Neural progenitor cell (in vitro differentiated cells): ENCODE measurements around the gene ZMIZ1. TPM values are rescaled to one million over a fixed set of nuclear protein-coding genes. Genes with fewer than 3 reads are reported as not detected.

Source experiments
- DNase-seq: peaks from one replicate; pipeline ENCODE4 v3.0.0-alpha.2; 2016; ENCODE audit warnings: low spot score
- H2AFZ ChIP-seq: fragments of 200-600 bp; sonication (generic); replicated peaks from 2 replicates; pipeline ENCODE4 v1.6.1; 2016; ENCODE audit warnings: antibody characterized with exemption
- H3F3A ChIP-seq: fragments of 200-600 bp; sonication (generic); 2 replicates; pipeline ENCODE4 v1.6.1; 2016; ENCODE audit warnings: antibody characterized with exemption, low read depth
- H3K27ac ChIP-seq: fragments of 200-600 bp; sonication (generic); 2 replicates; pipeline ENCODE4 v1.5.1; 2016; ENCODE audit warnings: mild to moderate bottlenecking
- H3K27me3 ChIP-seq: fragments of 200-600 bp; sonication (generic); 2 replicates; pipeline ENCODE4 v1.6.1; 2016; ENCODE audit warnings: mild to moderate bottlenecking, moderate library complexity
- H3K36me3 ChIP-seq: fragments of 200-600 bp; sonication (generic); 2 replicates; pipeline ENCODE4 v1.5.1; 2016
- H3K4me1 ChIP-seq: fragments of 200-600 bp; sonication (generic); 2 replicates; pipeline ENCODE4 v1.6.1; 2016; ENCODE audit warnings: mixed run types
- H3K4me2 ChIP-seq: fragments of 200-600 bp; sonication (generic); 2 replicates; pipeline ENCODE4 v1.6.1; 2016
- H3K4me3 ChIP-seq: fragments of 200-600 bp; sonication (generic); 2 replicates; pipeline ENCODE4 v1.5.1; 2016
- H3K79me2 ChIP-seq: fragments of 200-600 bp; sonication (generic); 2 replicates; pipeline ENCODE4 v1.6.1; 2016; ENCODE audit warnings: low read depth
- H3K9ac ChIP-seq: fragments of 200-600 bp; sonication (generic); 2 replicates; pipeline ENCODE4 v1.6.1; 2016
- H3K9me3 ChIP-seq: fragments of 200-600 bp; sonication (generic); 2 replicates; pipeline ENCODE4 v1.5.1; 2016; ENCODE audit warnings: low read depth
- H4K20me1 ChIP-seq: fragments of 200-600 bp; sonication (generic); 2 replicates; pipeline ENCODE4 v1.6.1; 2016; ENCODE audit warnings: low read depth
- H3K27ac Mint-ChIP-seq: 3 replicates; pipeline ENCODE4 v1.8.0; 2021; ENCODE audit warnings: mixed read lengths
- H3K27me3 Mint-ChIP-seq: 2 replicates; pipeline ENCODE4 v1.8.0; 2022; ENCODE audit warnings: low read depth, mild to moderate bottlenecking, inconsistent platforms, moderate library complexity, mixed read lengths; ENCODE audit not compliant: insufficient read depth
- H3K36me3 Mint-ChIP-seq: 3 replicates; pipeline ENCODE4 v1.8.0; 2021; ENCODE audit warnings: mixed read lengths
- H3K4me1 Mint-ChIP-seq: 3 replicates; pipeline ENCODE4 v1.8.0; 2021; ENCODE audit warnings: mixed read lengths
- H3K4me3 Mint-ChIP-seq: 3 replicates; pipeline ENCODE4 v1.8.0; 2021; ENCODE audit warnings: mild to moderate bottlenecking, moderate library complexity, mixed read lengths
- H3K9me3 Mint-ChIP-seq: 3 replicates; pipeline ENCODE4 v1.8.0; 2020; ENCODE audit warnings: mixed read lengths
- EZH2 ChIP-seq: fragments of 200-600 bp; sonication (generic); IDR thresholded peaks from 2 replicates; pipeline ENCODE4 v1.6.1; 2017; ENCODE audit warnings: antibody characterized with exemption, mild to moderate bottlenecking, moderate library complexity
- EZH2phosphoT487 ChIP-seq: fragments of 200-600 bp; sonication (generic); IDR thresholded peaks from 2 replicates; pipeline ENCODE4 v1.6.1; 2017; ENCODE audit warnings: antibody characterized with exemption
- total RNA-seq: library from RNA; depleted of rRNA; stranded (reverse); fragments of >200 nt; gene quantifications from 2 replicates; pipeline ENCODE4 v1.2.3, GENCODE V29; 2015; ENCODE audit warnings: low replicate concordance
- TF ChIP-seq, protein P1 (sequence below): fragments of 200-600 bp; sonication (generic); IDR thresholded peaks from 2 replicates; pipeline ENCODE4 v1.5.1; 2017; ENCODE audit warnings: antibody characterized with exemption, mild to moderate bottlenecking

ZMIZ1 gene
- total RNA-seq, 1 donor from 2014 or later, result 5.8 TPM

DNA sequence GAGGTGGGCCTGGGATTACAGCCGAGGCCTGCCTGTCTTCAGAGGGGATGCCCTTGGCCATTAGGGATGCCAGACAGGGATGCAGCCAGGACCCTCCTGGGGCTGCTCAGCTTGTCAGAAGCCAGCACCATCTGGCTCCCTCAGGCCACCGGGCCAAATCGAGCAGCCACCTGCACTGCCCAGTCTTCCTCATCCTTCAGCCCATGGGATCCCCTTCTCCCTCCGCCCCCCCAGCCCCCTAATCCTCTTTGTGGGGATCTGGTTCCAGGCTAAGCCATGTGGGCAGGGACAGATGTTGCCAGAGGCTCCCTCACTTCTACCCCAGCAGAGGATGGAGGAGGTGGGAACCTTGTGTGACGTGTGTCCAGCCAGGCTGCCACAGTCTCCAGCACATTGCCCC, 141.1 kb downstream of the ZMIZ1 start:
- Histone ChIP-seq H3K4me3 (no peak overlapping the region), H3K79me2 (no peaks in the 10 kb centered on the region), H3K4me2 (no peak overlapping the region), H3K4me1 (no peaks in the 10 kb centered on the region), H4K20me1 (peaks cover 5% of the 10 kb centered on the region), H3K36me3 (no peaks in the 10 kb centered on the region), H3K27me3 (no peaks in the 10 kb centered on the region), H2AFZ (no peak overlapping the region), H3K9ac (no peak overlapping the region), H3K27ac (no peak overlapping the region), H3F3A (no peaks in the 10 kb centered on the region), H3K9me3 (no peaks in the 10 kb centered on the region)
- H3K27me3 Mint-ChIP-seq, result peaks cover 2% of the 10 kb centered on the region
- peaks cover 4% of the 10 kb centered on the region for H3K4me1 Mint-ChIP-seq
- no peak overlapping the region for H3K27ac Mint-ChIP-seq
- H3K36me3 Mint-ChIP-seq, result peaks cover 19% of the 10 kb centered on the region
- H3K4me3 Mint-ChIP-seq, result no peak overlapping the region
- H3K9me3 Mint-ChIP-seq, result no peaks in the 10 kb centered on the region
- TF ChIP-seq EZH2 (no peak), EZH2phosphoT487 (no peak)
- TF ChIP-seq, protein P1, sequence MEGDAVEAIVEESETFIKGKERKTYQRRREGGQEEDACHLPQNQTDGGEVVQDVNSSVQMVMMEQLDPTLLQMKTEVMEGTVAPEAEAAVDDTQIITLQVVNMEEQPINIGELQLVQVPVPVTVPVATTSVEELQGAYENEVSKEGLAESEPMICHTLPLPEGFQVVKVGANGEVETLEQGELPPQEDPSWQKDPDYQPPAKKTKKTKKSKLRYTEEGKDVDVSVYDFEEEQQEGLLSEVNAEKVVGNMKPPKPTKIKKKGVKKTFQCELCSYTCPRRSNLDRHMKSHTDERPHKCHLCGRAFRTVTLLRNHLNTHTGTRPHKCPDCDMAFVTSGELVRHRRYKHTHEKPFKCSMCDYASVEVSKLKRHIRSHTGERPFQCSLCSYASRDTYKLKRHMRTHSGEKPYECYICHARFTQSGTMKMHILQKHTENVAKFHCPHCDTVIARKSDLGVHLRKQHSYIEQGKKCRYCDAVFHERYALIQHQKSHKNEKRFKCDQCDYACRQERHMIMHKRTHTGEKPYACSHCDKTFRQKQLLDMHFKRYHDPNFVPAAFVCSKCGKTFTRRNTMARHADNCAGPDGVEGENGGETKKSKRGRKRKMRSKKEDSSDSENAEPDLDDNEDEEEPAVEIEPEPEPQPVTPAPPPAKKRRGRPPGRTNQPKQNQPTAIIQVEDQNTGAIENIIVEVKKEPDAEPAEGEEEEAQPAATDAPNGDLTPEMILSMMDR, result no peak
- DNase-seq, result no peak

DNA sequence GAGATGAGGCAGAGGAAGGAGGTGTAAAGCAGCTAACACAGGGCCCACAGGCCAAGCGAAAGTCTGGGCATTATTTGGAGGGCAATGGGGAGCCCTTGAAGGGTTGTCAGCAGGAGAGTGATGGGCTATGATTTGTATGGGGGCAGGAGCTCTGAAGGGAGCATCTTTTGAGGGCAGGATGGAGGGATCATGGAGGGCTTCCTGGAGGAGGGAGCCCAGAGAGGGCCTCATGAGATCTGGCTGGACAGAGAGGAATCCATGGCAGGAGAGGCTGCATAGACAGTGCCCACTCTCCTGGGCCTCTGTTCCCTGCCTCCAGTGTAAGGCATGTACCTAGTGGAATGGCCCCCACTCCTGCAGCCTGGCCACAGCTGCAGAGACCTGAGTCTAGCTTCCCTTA, 141.9 kb downstream of the ZMIZ1 start:
- Mint-ChIP-seq H3K4me3 (no peak overlapping the region), H3K27ac (no peak overlapping the region), H3K9me3 (no peaks in the 10 kb centered on the region), H3K36me3 (peaks cover 20% of the 10 kb centered on the region), H3K4me1 (peaks cover 4% of the 10 kb centered on the region), H3K27me3 (peaks cover 2% of the 10 kb centered on the region)
- Histone ChIP-seq H4K20me1 (peaks cover 5% of the 10 kb centered on the region), H3F3A (no peaks in the 10 kb centered on the region), H2AFZ (no peak overlapping the region), H3K36me3 (no peaks in the 10 kb centered on the region), H3K4me2 (no peak overlapping the region), H3K27ac (no peak overlapping the region), H3K79me2 (no peaks in the 10 kb centered on the region), H3K9ac (no peak overlapping the region), H3K27me3 (no peaks in the 10 kb centered on the region), H3K9me3 (no peaks in the 10 kb centered on the region), H3K4me3 (no peak overlapping the region), H3K4me1 (no peaks in the 10 kb centered on the region)
- no peak for TF ChIP-seq EZH2phosphoT487
- TF ChIP-seq, protein P1, result no peak
- no peak for DNase-seq

DNA sequence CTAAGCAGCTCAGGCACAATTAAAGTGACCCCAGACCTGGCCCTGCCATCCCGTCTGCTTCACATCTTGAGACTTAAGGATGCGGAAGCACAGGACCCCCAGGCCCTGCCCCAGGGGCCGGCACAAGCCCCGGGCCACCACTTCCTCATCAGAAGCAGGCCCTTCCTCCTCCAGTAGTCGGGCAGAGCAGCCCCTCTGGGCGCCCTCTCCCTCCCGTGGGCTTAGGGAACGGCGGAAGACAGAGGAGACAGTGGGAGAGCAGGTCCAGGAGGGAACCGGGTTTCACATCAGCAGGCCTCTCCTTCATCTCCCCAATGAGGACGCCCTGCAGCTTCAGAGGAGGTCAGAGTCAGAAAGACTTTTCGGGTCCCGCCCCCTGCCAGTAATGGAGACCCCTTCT, 142.8 kb downstream of the ZMIZ1 start:
- no peak overlapping the region for H3K9ac ChIP-seq
- no peak overlapping the region for H3K27ac ChIP-seq
- Mint-ChIP-seq H3K4me3 (no peak overlapping the region), H3K27ac (no peak overlapping the region), H3K4me1 (peaks cover 4% of the 10 kb centered on the region), H3K27me3 (peaks cover 2% of the 10 kb centered on the region), H3K36me3 (peaks cover 23% of the 10 kb centered on the region), H3K9me3 (no peaks in the 10 kb centered on the region)
- H2AFZ ChIP-seq, result no peak overlapping the region
- TF ChIP-seq EZH2, result no peak
- no peak for TF ChIP-seq EZH2phosphoT487
- TF ChIP-seq, protein P1, result no peak
- H4K20me1 ChIP-seq, result peaks cover 5% of the 10 kb centered on the region
- H3K27me3 ChIP-seq, result no peaks in the 10 kb centered on the region
- H3K36me3 ChIP-seq, result no peaks in the 10 kb centered on the region
- H3K9me3 ChIP-seq, result no peaks in the 10 kb centered on the region
- no peaks in the 10 kb centered on the region for H3K79me2 ChIP-seq
- no peak for DNase-seq
- no peak overlapping the region for H3K4me2 ChIP-seq
- H3F3A ChIP-seq, result no peaks in the 10 kb centered on the region
- H3K4me1 ChIP-seq, result no peaks in the 10 kb centered on the region
- no peak overlapping the region for H3K4me3 ChIP-seq

DNA sequence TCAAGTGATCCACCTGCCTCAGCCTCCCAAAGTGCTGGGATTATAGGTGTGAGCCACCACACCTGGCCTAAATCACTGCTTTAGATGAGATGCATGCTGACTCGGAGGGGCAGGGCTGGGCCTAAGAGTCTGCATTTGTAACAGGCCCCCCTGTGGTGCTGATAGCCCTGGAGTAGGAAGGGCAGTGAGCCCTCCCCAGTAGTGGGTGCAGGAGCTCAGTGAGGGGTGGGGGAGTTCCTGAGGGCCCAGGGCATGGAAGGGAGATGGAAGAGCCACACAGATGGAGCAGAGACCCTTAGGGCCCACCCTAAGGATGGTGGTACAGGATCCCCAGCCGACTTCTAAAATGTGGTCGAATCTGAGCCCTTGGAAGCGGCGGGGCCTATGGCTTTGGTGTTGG, 146.8 kb downstream of the ZMIZ1 start:
- H2AFZ ChIP-seq, result no peak overlapping the region
- no peak for DNase-seq
- H3K4me3 ChIP-seq, result no peak overlapping the region
- peaks cover 8% of the 10 kb centered on the region for H3K4me1 ChIP-seq
- H3K9me3 ChIP-seq, result no peaks in the 10 kb centered on the region
- Mint-ChIP-seq H3K36me3 (peaks cover 24% of the 10 kb centered on the region), H3K4me3 (no peak overlapping the region), H3K27me3 (no peaks in the 10 kb centered on the region), H3K27ac (no peak overlapping the region), H3K4me1 (peaks cover 13% of the 10 kb centered on the region), H3K9me3 (no peaks in the 10 kb centered on the region)
- H3K27me3 ChIP-seq, result no peaks in the 10 kb centered on the region
- no peaks in the 10 kb centered on the region for H3F3A ChIP-seq
- H4K20me1 ChIP-seq, result peaks cover 2% of the 10 kb centered on the region
- H3K4me2 ChIP-seq, result no peak overlapping the region
- no peak overlapping the region for H3K27ac ChIP-seq
- H3K36me3 ChIP-seq, result no peaks in the 10 kb centered on the region
- H3K79me2 ChIP-seq, result no peaks in the 10 kb centered on the region
- TF ChIP-seq, protein P1, result no peak
- TF ChIP-seq EZH2 (no peak), EZH2phosphoT487 (no peak)
- H3K9ac ChIP-seq, result no peak overlapping the region
